ENCODE data around the gene PRKG1. TPM values are rescaled to one million over a fixed set of nuclear protein-coding genes. Genes with fewer than 3 reads are reported as not detected.

The PRKG1 gene
- total RNA-seq, 1 experiment from 2014 or later: 0.09 TPM

GRCh38 chr10:51363415-51363814 is 289.1 kb downstream of the PRKG1 start:
- ChIA-PET CTCF (no interaction called here), POLR2A (no interaction called here)
- no peaks in the 10 kb centered on the region for H3K9me3 Mint-ChIP-seq (ENCODE audit: unreplicated experiment)
- intact Hi-C loops (cut with micrococcal nuclease; ENCODE audit: unreplicated experiment): no loop called here
- Histone ChIP-seq H3K36me3 (ENCODE audit: control insufficient read depth, insufficient read depth, low read length) (no peaks in the 10 kb centered on the region), H3K27me3 (replicated peaks; ENCODE audit: control insufficient read depth, insufficient read depth, low read length) (no peaks in the 10 kb centered on the region), H3K9me3 (no peaks in the 10 kb centered on the region), H3K4me3 (ENCODE audit: low read depth, low read length) (no peak overlapping the region), H3K4me1 (peaks cover 4% of the 10 kb centered on the region; the same call in 1 of the 2 replicates)
- TF ChIP-seq CTCF (IDR thresholded peaks at IDR 0.05; ENCODE audit: insufficient read depth in 1 of 2, low read depth in 1 of 2, low read length in 1 of 2, severe bottlenecking in 1 of 2, unreplicated experiment in 1 of 2): no peak
- no TSS peak for BruUV-seq (replicated peaks)
- no peak overlapping the region for H3K27ac Mint-ChIP-seq (ENCODE audit: unreplicated experiment)
- no peak for DNase-seq
- H3K4me1 Mint-ChIP-seq (ENCODE audit: low read depth, unreplicated experiment): no peaks in the 10 kb centered on the region
- H3K36me3 Mint-ChIP-seq (ENCODE audit: insufficient read depth, unreplicated experiment): no peaks in the 10 kb centered on the region
- H3K27me3 Mint-ChIP-seq (ENCODE audit: insufficient read depth, unreplicated experiment): peaks cover 8% of the 10 kb centered on the region
- no peak overlapping the region for H3K4me3 Mint-ChIP-seq (ENCODE audit: unreplicated experiment)

GRCh38 chr10:51364674-51365073 is 290.4 kb downstream of the PRKG1 start:
- H3K4me1 Mint-ChIP-seq (ENCODE audit: low read depth, unreplicated experiment): no peaks in the 10 kb centered on the region
- Histone ChIP-seq H3K9me3 (no peaks in the 10 kb centered on the region), H3K36me3 (ENCODE audit: control insufficient read depth, insufficient read depth, low read length) (no peaks in the 10 kb centered on the region), H3K27me3 (replicated peaks; ENCODE audit: control insufficient read depth, insufficient read depth, low read length) (no peaks in the 10 kb centered on the region), H3K4me3 (ENCODE audit: low read depth, low read length) (no peak overlapping the region), H3K4me1 (peaks cover 4% of the 10 kb centered on the region; the same call in 1 of the 2 replicates)
- H3K9me3 Mint-ChIP-seq (ENCODE audit: unreplicated experiment): no peaks in the 10 kb centered on the region
- CTCF ChIA-PET: no interaction called here
- H3K27ac Mint-ChIP-seq (ENCODE audit: unreplicated experiment): no peak overlapping the region
- intact Hi-C loops (cut with micrococcal nuclease; ENCODE audit: unreplicated experiment): no loop called here
- H3K27me3 Mint-ChIP-seq (ENCODE audit: insufficient read depth, unreplicated experiment): peaks cover 8% of the 10 kb centered on the region
- BruUV-seq (replicated peaks): no TSS peak
- no peak for DNase-seq
- TF ChIP-seq CTCF (IDR thresholded peaks at IDR 0.05; ENCODE audit: insufficient read depth in 1 of 2, low read depth in 1 of 2, low read length in 1 of 2, severe bottlenecking in 1 of 2, unreplicated experiment in 1 of 2): no peak
- POLR2A ChIA-PET: interaction anchor here (0.6 kb wide), 1 partner anchor 14 kb away, joined by 4 read pairs; no protein-coding TSS in a partner anchor
- H3K36me3 Mint-ChIP-seq (ENCODE audit: insufficient read depth, unreplicated experiment): no peaks in the 10 kb centered on the region
- no peak overlapping the region for H3K4me3 Mint-ChIP-seq (ENCODE audit: unreplicated experiment)

- TF ChIP-seq CTCF (IDR thresholded peaks at IDR 0.05; ENCODE audit: insufficient read depth in 1 of 2, low read depth in 1 of 2, low read length in 1 of 2, severe bottlenecking in 1 of 2, unreplicated experiment in 1 of 2): no peak
- CTCF ChIA-PET: no interaction called here
- Histone ChIP-seq H3K4me1 (peaks cover 4% of the 10 kb centered on the region; the same call in 1 of the 2 replicates), H3K9me3 (no peaks in the 10 kb centered on the region), H3K27me3 (replicated peaks; ENCODE audit: control insufficient read depth, insufficient read depth, low read length) (no peaks in the 10 kb centered on the region), H3K36me3 (ENCODE audit: control insufficient read depth, insufficient read depth, low read length) (no peaks in the 10 kb centered on the region), H3K4me3 (ENCODE audit: low read depth, low read length) (no peak overlapping the region)
- no peak overlapping the region for H3K4me3 Mint-ChIP-seq (ENCODE audit: unreplicated experiment)
- POLR2A ChIA-PET: no interaction called here
- no peaks in the 10 kb centered on the region for H3K36me3 Mint-ChIP-seq (ENCODE audit: insufficient read depth, unreplicated experiment)
- no peaks in the 10 kb centered on the region for H3K9me3 Mint-ChIP-seq (ENCODE audit: unreplicated experiment)
- H3K27me3 Mint-ChIP-seq (ENCODE audit: insufficient read depth, unreplicated experiment): peaks cover 8% of the 10 kb centered on the region
- H3K4me1 Mint-ChIP-seq (ENCODE audit: low read depth, unreplicated experiment): no peaks in the 10 kb centered on the region
- no peak overlapping the region for H3K27ac Mint-ChIP-seq (ENCODE audit: unreplicated experiment)
- DNase-seq: no peak
- intact Hi-C loops (cut with micrococcal nuclease; ENCODE audit: unreplicated experiment): no loop called here
- BruUV-seq (replicated peaks): no TSS peak
Observed at GRCh38 chr10:51366044-51366443, 291.8 kb downstream of the PRKG1 start.

Measured in Caco-2 (cell line).